Heart left ventricle (tissue), 16 donors: ENCODE measurements around the gene MYL3. TPM values are rescaled to one million over a fixed set of nuclear protein-coding genes. Genes with fewer than 3 reads are reported as not detected.

Experiments
- ATAC-seq, 4 donors: fragments of 200-7000 bp; cut with Tn5 transposase; one replicate each; pipeline ENCODE4 v1.9.1; 2020 to 2022; ENCODE audit warnings: moderate library complexity in 4 of 4, mild to moderate bottlenecking in 3 of 4, moderate number of reproducible peaks in 1 of 4
- DNase-seq, 5 donors: peaks; one replicate each; pipeline ENCODE4 v3.0.0-alpha.2; 2020
- H3K27ac ChIP-seq, 12 donors: fragments of 200-600 bp; sonication (generic) in 4 of 12; one replicate each; pipeline versions ENCODE4 v1.5.0 to v1.8.0; 2016 to 2022; ENCODE audit warnings: mild to moderate bottlenecking in 2 of 12
- H3K27me3 ChIP-seq, 9 donors: fragments of 200-600 bp; sonication (generic) in 2 of 9; one replicate each; pipeline versions ENCODE4 v1.5.1 to v1.8.0; 2016 to 2022; ENCODE audit warnings: mild to moderate bottlenecking in 3 of 9
- H3K36me3 ChIP-seq, 9 donors: fragments of 200-600 bp; sonication (generic) in 2 of 9; one replicate each; pipeline versions ENCODE4 v1.5.0 to v1.8.0; 2018 to 2022; ENCODE audit warnings: mild to moderate bottlenecking in 2 of 9
- H3K4me1 ChIP-seq, 12 donors: fragments of 200-600 bp; sonication (generic) in 4 of 12; one replicate each; pipeline versions ENCODE4 v1.5.0 to v1.8.0; 2016 to 2022; ENCODE audit warnings: mild to moderate bottlenecking in 3 of 12
- H3K4me3 ChIP-seq, 12 donors: fragments of 200-600 bp; sonication (generic) in 4 of 12; one replicate each; pipeline versions ENCODE4 v1.5.0 to v1.8.0; 2017 to 2022; ENCODE audit warnings: mild to moderate bottlenecking in 9 of 12, moderate library complexity in 4 of 12
- H3K9me3 ChIP-seq, 12 donors: fragments of 200-600 bp; sonication (generic) in 4 of 12; one replicate each; pipeline versions ENCODE4 v1.5.0 to v1.8.0; 2016 to 2022; ENCODE audit warnings: mild to moderate bottlenecking in 1 of 12
- CTCF ChIP-seq, 12 donors: fragments of 200-600 bp; sonication (generic) in 4 of 12; IDR thresholded peaks; one replicate each; pipeline versions ENCODE4 v1.5.0 to v1.8.0; 2018 to 2022; ENCODE audit warnings: antibody characterized with exemption in 12 of 12, mild to moderate bottlenecking in 5 of 12
- POLR2A ChIP-seq, 2 donors: fragments of 450-650 bp; IDR thresholded peaks; one replicate each; pipeline ENCODE4 v1.6.1; 2017; ENCODE audit warnings: antibody characterized with exemption in 2 of 2, mild to moderate bottlenecking in 2 of 2, moderate library complexity in 2 of 2
- WGBS, 4 donors: extraction: QIAGEN DNeasy Blood & Tissue Kit in 2 of 4; methylation state at CpG; one replicate each; pipeline versions ENCODE4 v1.1.5 to v1.1.7; 2013 to 2018; 5-methylcytosine and 5-hydroxymethylcytosine counted together
- intact Hi-C, 10 donors: fragments of 100-400 bp; cut with DNase I; formaldehyde crosslinking; loops; one replicate each; pipeline versions ENCODE4 v1.11.1 to v1.14.2; 2022
- polyA plus RNA-seq, 2 donors: library from polyadenylated mRNA; stranded (reverse); fragments of 200-250 nt; gene quantifications; one replicate each; pipeline ENCODE4 v1.2.3, GENCODE V29; 2013
- total RNA-seq, 9 donors: library from RNA; depleted of rRNA in 2 of 9; stranded (reverse); fragments of >200 nt in 2 of 9; fragmentation: NEBNext Ultra II Directional in 3 of 9; extraction: Animal tissue kit (Norgen Biotek cat#: 25700) in 3 of 9; gene quantifications; one replicate each; pipeline versions ENCODE4 v1.1.0 to v1.2.4, GENCODE V29; 2016 to 2023
- donor health status: ischemic (EF 13 %, LVEDD 7.1; RV severe dilation, severe dysfunction).
- donor health status: healthy with polysubstance abuse.
- donor health status: DM: no; HTN: yes; CAD: no.
- donor health status: DM: no; HTN: no; CAD: no.
- donor health status: ischemic (EF 25% LVEDD 6.9; RV normal size, moderate dysfunction).
- donor health status: ischemic (EF 25% LVEDD 5.7; RV mildly dilated, moderate dysfunction).
- donor health status: healthy.
- donor health status: DM: yes; HTN: yes; CAD: no.
- donor health status: ischemic (EF 35%, LVEDD 5.7; RV mildly dilated, moderate dysfunction).
- donor health status: nonischemic (EF 11% LVEDD 7.7; RV severe dilation, severe dysfunction).
- donor health status: DM: yes; HTN: yes; CAD: no.
- donor health status: PGD.
- donor health status: ischemic (EF 29% LVEDD 5.4; RV normal size, mild dysfunction).
- donor health status: nonischemic (EF 23%, LVEDD 6.1; RV moderate dilation, normal function).

The MYL3 gene
- total and polyA plus RNA-seq, 11 donors = 4,961 to 12,544 (median 6,839) TPM

GRCh38 chr3:46844881-46845312 lies 18.3 kb downstream of the MYL3 start:
- DNase-seq (peak in 1 of 5 donors; percentile 44), ATAC-seq (peak in 1 of 4 donors; percentile 0)
- 37 to 48% (median 40%) methylated on average over 11 of the region's 11 CpGs for WGBS, 4 donors
- intact Hi-C loops = loop anchor here in 4 of 10 donors (2.0 to 10.0 kb wide), 3 partner anchors 138 to 140 kb away; partner anchors contain the start of gene TMIE (in 1 of the 4)
- no peaks in the 10 kb centered on the region for H3K27me3 ChIP-seq
- peak overlapping the region in 7 of 12 donors; percentile 40 to 65 (median 54) for H3K4me3 ChIP-seq
- H3K27ac ChIP-seq = peak overlapping the region; percentile 11 to 85 (median 75)
- H3K9me3 ChIP-seq = peaks cover 0 to 39% (median 10%) of the 10 kb centered on the region in 12 donors
- H3K4me1 ChIP-seq = peaks cover 0 to 50% (median 31%) of the 10 kb centered on the region in 12 donors
- peaks cover 0 to 30% (median 0%) of the 10 kb centered on the region in 9 donors for H3K36me3 ChIP-seq
- TF ChIP-seq POLR2A (IDR thresholded peaks at IDR 0.05) (no peak), CTCF (IDR thresholded peaks at IDR 0.05) (no peak)

GRCh38 chr3:46844397-46844796 lies 18.8 kb downstream of the MYL3 start:
- intact Hi-C loops = loop anchor here in 2 of 10 donors (2.0 to 10.0 kb wide), 2 partner anchors 140 kb away; partner anchors contain the start of gene TMIE (in 1 of the 2)
- Histone ChIP-seq H3K9me3 (peaks cover 0 to 42% (median 10%) of the 10 kb centered on the region in 12 donors), H3K27ac (peak overlapping the region in 2 of 12 donors; percentile 78 to 85), H3K27me3 (no peaks in the 10 kb centered on the region), H3K4me1 (peaks cover 0 to 45% (median 31%) of the 10 kb centered on the region in 12 donors), H3K4me3 (no peak overlapping the region), H3K36me3 (peaks cover 0 to 35% (median 0%) of the 10 kb centered on the region in 9 donors)
- no peak for TF ChIP-seq POLR2A (IDR thresholded peaks at IDR 0.05)
- TF ChIP-seq CTCF (IDR thresholded peaks at IDR 0.05) = no peak
- ATAC-seq (no peak), DNase-seq (no peak)
- WGBS, 4 donors = 71 to 84% (median 81%) methylated on average over 3 of the region's 3 CpGs

GRCh38 chr3:46843508-46843907 lies 19.7 kb downstream of the MYL3 start:
- H3K27me3 ChIP-seq = no peaks in the 10 kb centered on the region
- TF ChIP-seq POLR2A (IDR thresholded peaks at IDR 0.05) = no peak
- TF ChIP-seq CTCF (IDR thresholded peaks at IDR 0.05) = no peak
- no peak overlapping the region for H3K4me3 ChIP-seq
- H3K4me1 ChIP-seq = peaks cover 0 to 45% (median 32%) of the 10 kb centered on the region in 12 donors
- H3K9me3 ChIP-seq = peaks cover 0 to 51% (median 14%) of the 10 kb centered on the region in 12 donors
- ATAC-seq (no peak), DNase-seq (no peak)
- intact Hi-C loops = loop anchor here in 1 of 10 donors (10.0 kb wide), 1 partner anchor 139 kb away; the partner anchor contains the start of gene TMIE
- peaks cover 0 to 43% (median 0%) of the 10 kb centered on the region in 9 donors for H3K36me3 ChIP-seq
- no peak overlapping the region for H3K27ac ChIP-seq
- WGBS, 4 donors = 96 to 99% (median 97%) methylated on average over 3 of the region's 3 CpGs

- H3K36me3 ChIP-seq = peaks cover 0 to 71% (median 4%) of the 10 kb centered on the region in 9 donors
- H3K4me3 ChIP-seq = no peak overlapping the region
- H3K27ac ChIP-seq = no peak overlapping the region
- DNase-seq = no peak
- ATAC-seq = no peak
- intact Hi-C loops = loop anchor here in 1 of 10 donors (10.0 kb wide), 1 partner anchor 136 kb away; the partner anchor contains the start of gene TMIE
- 93 to 98% (median 95%) methylated on average over 1 of the region's 1 CpG for WGBS, 4 donors
- H3K27me3 ChIP-seq = no peaks in the 10 kb centered on the region
- peaks cover 0 to 22% (median 5%) of the 10 kb centered on the region in 12 donors for H3K4me1 ChIP-seq
- H3K9me3 ChIP-seq = peaks cover 0 to 59% (median 18%) of the 10 kb centered on the region in 12 donors
- TF ChIP-seq POLR2A (IDR thresholded peaks at IDR 0.05) = no peak
- TF ChIP-seq CTCF (IDR thresholded peaks at IDR 0.05) = no peak
These were observed 22.8 kb downstream of the MYL3 start for GRCh38 chr3:46840491-46840890.
